K562 (cell line): ENCODE measurements around the gene ECSCR. TPM values are rescaled to one million over a fixed set of nuclear protein-coding genes. Genes with fewer than 3 reads are reported as not detected.
"Not testable (repeated sequence)": the region's sequence is repeated elsewhere in the genome, so short reads cannot be mapped to it uniquely, and the experiment has no call there.

ENCODE experiments used
- ATAC-seq: fragments of 200-7000 bp; cut with Tn5 transposase; 3 replicates; pipeline ENCODE4 v1.9.1; 2020; ENCODE audit warnings: moderate library complexity
- BruUV-seq: library from RNA; stranded (reverse); fragments of 400-500 nt; replicated peaks from 2 replicates; lab custom pipeline; 2021; lab: Mats Ljungman, UMichigan
- CTCF ChIA-PET: fragments of 300-600 bp; formaldehyde crosslinking; extraction: SDS; loops from one replicate; lab custom pipeline; 2021; ENCODE audit warnings: low intra/inter-chr PET ratio; lab: Yijun Ruan, JAX
- POLR2A ChIA-PET: fragments of 300-600, 350-650 bp; sonication (Branson Sonifier 250); formaldehyde crosslinking; extraction: SDS; loops from one replicate; lab custom pipeline; 2021; ENCODE audit warnings: antibody characterized with exemption, inconsistent platforms; lab: Yijun Ruan, JAX
- DNase-seq, 4 experiments: peaks; one replicate each; pipeline versions ENCODE4 v3.0.0 to v3.0.0-alpha.2; 2011 to 2018; ENCODE audit warnings: low spot score in 3 of 4, mixed read lengths in 3 of 4; ENCODE audit errors: extremely low read depth in 1 of 4
- FAIRE-seq: peaks from 2 replicates; lab custom pipeline; 2011; peaks lifted over from hg19 to GRCh38; lab: Jason Lieb, UNC
- H2AFZ ChIP-seq: 2 replicates; pipeline ENCODE4 v1.6.0; 2011; ENCODE audit warnings: low read depth, low read length, control low read depth, inconsistent platforms
- H3K27ac ChIP-seq: fragments of 200-600 bp; 3 replicates; pipeline ENCODE4 v1.8.0; 2011; ENCODE audit warnings: low read depth, mild to moderate bottlenecking, control low read depth, inconsistent platforms, low read length, moderate library complexity, mixed read lengths; ENCODE audit errors: extremely low read depth
- H3K27me3 ChIP-seq, 2 experiments: fragments of 300-600 bp in 1 of 2; 2 replicates in 1 of 2; 3 replicates in 1 of 2; pipeline versions ENCODE4 v1.6.0 to v1.8.0; 2011; ENCODE audit warnings: inconsistent platforms in 2 of 2, low read length in 2 of 2, mild to moderate bottlenecking in 1 of 2, mixed read lengths in 1 of 2, moderate library complexity in 1 of 2; ENCODE audit not compliant: control insufficient read depth in 2 of 2, insufficient read depth in 2 of 2
- H3K36me3 ChIP-seq: fragments of 300-600 bp; 3 replicates; pipeline ENCODE4 v1.8.0; 2011; ENCODE audit warnings: mild to moderate bottlenecking, low read length, inconsistent platforms; ENCODE audit not compliant: control insufficient read depth, insufficient read depth
- H3K4me1 ChIP-seq, 2 experiments: fragments of 200-600 bp in 1 of 2; replicated peaks in 1 of 2; 2 replicates in 1 of 2; 3 replicates in 1 of 2; pipeline versions ENCODE4 v1.5.1 to v1.8.0; 2011; ENCODE audit warnings: inconsistent platforms in 2 of 2, low read length in 2 of 2, mild to moderate bottlenecking in 1 of 2, mixed read lengths in 1 of 2, moderate library complexity in 1 of 2; ENCODE audit not compliant: control insufficient read depth in 2 of 2, insufficient read depth in 2 of 2
- H3K4me2 ChIP-seq: 2 replicates; pipeline ENCODE4 v1.6.1; 2011; ENCODE audit warnings: low read length, control low read depth, inconsistent platforms, mixed read lengths; ENCODE audit not compliant: insufficient read depth
- H3K4me3 ChIP-seq: fragments of 200-600 bp; sonication (generic), shearing (Covaris generic); 2 replicates; pipeline ENCODE4 v1.5.1; 2016; ENCODE audit warnings: control low read depth, inconsistent platforms
- H3K79me2 ChIP-seq: fragments of 200-600 bp; 3 replicates; pipeline ENCODE4 v1.8.0; 2011; ENCODE audit warnings: low read length, inconsistent platforms; ENCODE audit not compliant: control insufficient read depth, insufficient read depth
- H3K9ac ChIP-seq, 2 experiments: 2 replicates each; pipeline versions ENCODE4 v1.6.0 to v1.6.1; 2011; ENCODE audit warnings: low read depth in 2 of 2, low read length in 2 of 2, control low read depth in 1 of 2, inconsistent platforms in 1 of 2, mild to moderate bottlenecking in 1 of 2, mixed read lengths in 1 of 2; ENCODE audit not compliant: insufficient read depth in 1 of 2
- H3K9me1 ChIP-seq: one replicate; pipeline ENCODE4 v1.6.0; 2011; ENCODE audit warnings: inconsistent platforms, mild to moderate bottlenecking, low read length, moderate library complexity; ENCODE audit not compliant: control insufficient read depth, insufficient read depth
- H3K9me3 ChIP-seq: replicated peaks from 2 replicates; pipeline ENCODE4 v1.5.1; 2011; ENCODE audit warnings: low read depth, low read length, inconsistent platforms; ENCODE audit not compliant: control insufficient read depth, insufficient read depth
- H4K20me1 ChIP-seq: replicated peaks from 2 replicates; pipeline ENCODE4 v1.6.1; 2011; ENCODE audit warnings: low read length, inconsistent platforms, mixed read lengths; ENCODE audit not compliant: control insufficient read depth, insufficient read depth
- ASH1L ChIP-seq: fragments of 450-650 bp; IDR thresholded peaks from 2 replicates; pipeline ENCODE4 v1.6.1; 2018; ENCODE audit warnings: borderline replicate concordance, mild to moderate bottlenecking, low read depth; ENCODE audit not compliant: partially characterized antibody
- ATF7 ChIP-seq: fragments of 450-650 bp; IDR thresholded peaks from 2 replicates; pipeline ENCODE4 v1.7.1; 2014; ENCODE audit warnings: mild to moderate bottlenecking, moderate library complexity
- CSDE1 ChIP-seq, 2 experiments: fragments of 450-650 bp; IDR thresholded peaks; 2 replicates each; pipeline ENCODE4 v1.6.1; 2016; ENCODE audit warnings: mild to moderate bottlenecking in 1 of 2
- GABPB1 ChIP-seq: sonication (generic); formaldehyde crosslinking; IDR thresholded peaks from 2 replicates; pipeline ENCODE4 v1.8.0; 2022; ENCODE audit warnings: mild to moderate bottlenecking, missing genetic modification reagents
- HDAC1 ChIP-seq, 2 experiments: fragments of 450-650 bp; IDR thresholded peaks; 2 replicates each; pipeline ENCODE4 v1.6.1; 2016 to 2017; ENCODE audit warnings: inconsistent platforms in 1 of 2, mild to moderate bottlenecking in 1 of 2, moderate library complexity in 1 of 2
- ID3 ChIP-seq, 2 experiments: fragments of 250-450 bp in 1 of 2; fragments of 450-650 bp in 1 of 2; sonication (Bioruptor Pico) in 1 of 2; IDR thresholded peaks; 2 replicates each; pipeline versions ENCODE4 v1.6.1 to v1.8.0; 2016 to 2021; ENCODE audit warnings: mild to moderate bottlenecking in 2 of 2, moderate library complexity in 2 of 2, missing compliant biosample characterization in 1 of 2, missing genetic modification characterization in 1 of 2
- MAFF ChIP-seq: IDR thresholded peaks from 2 replicates; pipeline ENCODE4 v1.6.1; 2012; ENCODE audit warnings: low read length, improper control_type of control experiment
- MAFG ChIP-seq: fragments of 450-650 bp; conservative IDR thresholded peaks from 2 replicates; pipeline ENCODE4 v1.6.1; 2016; ENCODE audit warnings: missing genetic modification characterization, missing compliant biosample characterization
- MTA3 ChIP-seq: fragments of 450-650 bp; formaldehyde crosslinking; IDR thresholded peaks from 2 replicates; pipeline ENCODE4 v1.6.1; 2017; ENCODE audit warnings: mild to moderate bottlenecking, borderline replicate concordance
- NBN ChIP-seq: fragments of 450-650 bp; IDR thresholded peaks from 2 replicates; pipeline ENCODE4 v1.6.1; 2016; ENCODE audit warnings: low read depth, mild to moderate bottlenecking
- NRF1 ChIP-seq, 2 experiments: fragments of 450-650 bp; IDR thresholded peaks in 1 of 2; conservative IDR thresholded peaks in 1 of 2; 2 replicates each; pipeline ENCODE4 v1.6.1; 2014; ENCODE audit warnings: mild to moderate bottlenecking in 2 of 2
- PML ChIP-seq: IDR thresholded peaks from 2 replicates; pipeline ENCODE4 v1.6.1; 2012; ENCODE audit warnings: low read length, inconsistent platforms
- TAF7 ChIP-seq: fragments of 450-650 bp; IDR thresholded peaks from 2 replicates; pipeline ENCODE4 v1.6.1; 2016; ENCODE audit warnings: missing genetic modification characterization, missing compliant biosample characterization
- TGIF2 ChIP-seq: sonication (generic); formaldehyde crosslinking; IDR thresholded peaks from 2 replicates; pipeline ENCODE4 v1.8.1; 2022; ENCODE audit warnings: mild to moderate bottlenecking, missing genetic modification reagents, moderate library complexity
- USF1 ChIP-seq: sonication (generic); formaldehyde crosslinking; IDR thresholded peaks from 2 replicates; pipeline ENCODE4 v1.9.0; 2022; ENCODE audit warnings: mild to moderate bottlenecking, missing genetic modification reagents
- ZMIZ1 ChIP-seq, 2 experiments: fragments of 150-350 bp in 1 of 2; IDR thresholded peaks; 2 replicates each; pipeline ENCODE4 v1.6.1; 2012 to 2016; ENCODE audit warnings: low read depth in 2 of 2, low read length in 2 of 2, mild to moderate bottlenecking in 1 of 2, moderate library complexity in 1 of 2
- WGBS: fragments of 100-300 bp; shearing (Covaris generic); methylation state at CpG from one replicate; pipeline ENCODE4 v1.1.6; 2016; ENCODE audit warnings: low coverage, mixed read lengths; ENCODE audit not compliant: insufficient coverage; ENCODE audit errors: missing lambda C conversion rate; 5-methylcytosine and 5-hydroxymethylcytosine counted together
- in situ Hi-C: fragments of 300-500 bp; cut with MboI; formaldehyde crosslinking; loops from 4 replicates; pipeline ENCODE4 v1.15.0; 2018; ENCODE audit warnings: inconsistent platforms, mixed read lengths
- intact Hi-C: fragments of 100-400 bp; cut with micrococcal nuclease; formaldehyde crosslinking; loops from 2 replicates; pipeline ENCODE4 v1.14.2; 2022
- polyA plus RNA-seq, 8 experiments: library from polyadenylated mRNA; depleted of rRNA in 4 of 8; stranded (reverse) in 5 of 8; unstranded in 3 of 8; fragments of >200 nt; fragmentation: Nextera tagmentation in 2 of 8; fragmentation: Illumina TruSeq in 1 of 8; extraction: Ambion mirVana in 2 of 8; extraction: Trizol in 1 of 8; gene quantifications; 2 replicates each; pipeline versions ENCODE4 v1.2.1 to v1.2.3, GENCODE V29; 2011 to 2014; ENCODE audit warnings: inconsistent platforms in 1 of 8, missing spikeins in 1 of 8
- total RNA-seq, 7 experiments: library from RNA; depleted of rRNA in 6 of 7; stranded (reverse); fragments of >200 nt in 6 of 7; fragmentation: Illumina TruSeq in 2 of 7; extraction: Trizol in 2 of 7; gene quantifications; 2 replicates each; pipeline versions ENCODE4 v1.2.1 to v1.2.3, GENCODE V29; 2011 to 2021; ENCODE audit warnings: low replicate concordance in 1 of 7

ECSCR gene
- total and polyA plus RNA-seq, 9 of the 15 experiments (the other 6 are each of a cell fraction or from before 2014, with no cell fraction given), result 0.10 to 0.25 (median 0.13) TPM; not detected in 6

- H3K27me3 ChIP-seq; CTCF ChIA-PET; H3K9me1 ChIP-seq; H3K4me1 ChIP-seq; H3K9me3 ChIP-seq; H3K36me3 ChIP-seq; H4K20me1 ChIP-seq; in situ Hi-C loops; TF ChIP-seq ID3 (CRISPR knock-in tag; IDR thresholded peaks at IDR 0.05): not testable (repeated sequence)
- TSS peak; percentile 94 for BruUV-seq
- Histone ChIP-seq H3K4me2 (peak overlapping the region; percentile 85), H3K79me2 (peaks cover 36% of the 10 kb centered on the region), H2AFZ (peak overlapping the region; percentile 82), H3K9ac (peak overlapping the region; percentile 86 to 89; a peak in 3 of 4 replicates), H3K27ac (peak overlapping the region; percentile 82), H3K4me3 (peak overlapping the region; percentile 61)
- FAIRE-seq, result peak; percentile 89
- intact Hi-C loops, result loop anchor here (2.0 kb wide), 1 partner anchor 20 kb away; the partner anchor contains the start of gene STING1
- POLR2A ChIA-PET, result interaction anchor here (0.6 to 2.6 kb wide), 28 partner anchors 8 to 502 kb away, joined by 3 to 24 read pairs (median 4); partner anchors contain the start of genes DNAJC18, ECSCR and STING1
- ATAC-seq, result peak; percentile 80
- peak in 1 of 4 experiments; percentile 70 for DNase-seq
- WGBS, result 20% methylated on average over 15 of the region's 15 CpGs
- TF ChIP-seq ATF7, result peak; percentile 23; the same call in 1 of the 2 replicates
- 0 out of 2 replicates have a peak, but pooled peaks have one; percentile 51 for TF ChIP-seq NBN
- TF ChIP-seq ASH1L, result peak; percentile 91
- TF ChIP-seq MTA3, result peak; percentile 99
- TF ChIP-seq TGIF2 (CRISPR knock-in tag), result peak; percentile 69; the same call in 1 of the 2 replicates
- peak; percentile 47; the same call in 1 of the 2 replicates for TF ChIP-seq TAF7 (tag)
- 0 out of 4 replicates have a peak, but pooled peaks of 1 of the 2 experiments have one; percentile 13 for TF ChIP-seq ZMIZ1 (IDR thresholded peaks at IDR 0.05; ENCODE audit: low read depth in 2 of 2, low read length in 2 of 2)
- TF ChIP-seq ID3 (tag; IDR thresholded peaks at IDR 0.05), result 0 out of 2 replicates have a peak, but pooled peaks have one; percentile 35
- TF ChIP-seq MAFG, result peak; percentile 94
- TF ChIP-seq CSDE1 (IDR thresholded peaks at IDR 0.05), result peak in 1 of 2 experiments; percentile 56; a peak in 1 of 4 replicates
- TF ChIP-seq NRF1 (conservative IDR thresholded peaks at IDR 0.05 in 1 of 2, IDR thresholded peaks at IDR 0.05 in 1 of 2), result 0 out of 4 replicates have a peak, but pooled peaks of 1 of the 2 experiments have one; percentile 11
- peak; percentile 8; the same call in 1 of the 2 replicates for TF ChIP-seq USF1 (CRISPR knock-in tag)
- TF ChIP-seq PML, result peak; percentile 55; the same call in 1 of the 2 replicates
- peak; percentile 25; the same call in 1 of the 2 replicates for TF ChIP-seq GABPB1
- 0 out of 4 replicates have a peak, but pooled peaks of 1 of the 2 experiments have one; percentile 23 for TF ChIP-seq HDAC1 (IDR thresholded peaks at IDR 0.05)
- peak; percentile 54; the same call in 1 of the 2 replicates for TF ChIP-seq MAFF
Observed at GRCh38 chr5:139503036-139503817, 40.7 kb upstream of the ECSCR start.
